HL-60/S4 treated with retinoic acid at 250 ng/mL for 4 days and 3 days (cell line): ENCODE results near the gene EPHA2.
"Not testable (repeated sequence)": the region's sequence is repeated elsewhere in the genome, so short reads cannot be mapped to it uniquely, and the experiment has no call there.

Source experiments
- in situ Hi-C: fragments of 300-500 bp; cut with MboI; formaldehyde crosslinking; loops from 2 replicates; pipeline ENCODE4 v1.7.0; 2022; ENCODE audit warnings: low sequenced_read_pairs

Gene EPHA2

DNA sequence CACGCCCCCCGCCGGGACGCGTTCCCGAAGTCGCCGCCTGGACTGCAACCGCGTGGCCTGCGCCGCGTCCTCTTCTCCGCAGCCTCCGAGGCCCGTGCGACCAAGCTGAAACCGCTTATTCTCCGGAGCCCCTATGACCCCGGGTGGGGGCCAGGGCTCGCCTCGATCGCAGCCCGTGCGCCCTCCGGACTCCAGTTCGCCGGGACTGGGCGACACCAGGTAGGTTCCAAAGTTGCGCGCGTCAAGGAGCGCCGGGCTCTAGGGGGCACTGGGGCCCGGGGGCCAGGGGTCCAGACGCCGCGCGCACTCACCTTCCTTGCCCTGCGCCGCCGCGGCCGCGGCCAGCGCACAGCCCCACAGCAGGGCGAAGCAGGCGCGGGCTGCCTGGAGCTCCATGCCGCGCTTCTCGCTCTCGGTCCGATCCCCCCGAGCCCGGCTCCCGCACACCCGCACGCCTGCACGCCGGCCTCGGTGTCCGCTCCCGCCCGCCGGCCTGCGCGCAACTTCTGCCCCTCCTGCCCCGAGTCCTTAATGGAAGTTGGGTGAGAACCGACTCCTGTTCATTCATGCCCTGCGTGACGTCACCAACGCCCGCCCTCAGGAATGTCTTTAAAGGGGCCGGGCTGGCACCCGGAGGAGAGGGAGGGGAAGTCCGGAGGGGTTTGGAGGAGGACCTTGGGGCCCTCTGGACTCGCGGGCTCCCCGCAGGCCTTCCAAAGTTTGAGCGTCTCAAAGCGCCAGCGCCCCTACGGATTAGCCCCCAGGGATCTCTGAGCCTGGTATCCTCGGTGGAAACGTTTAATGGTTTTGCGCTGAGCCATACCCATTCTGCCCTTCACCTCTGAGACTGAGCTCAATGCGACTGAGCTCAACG, at the start of gene EPHA2:
Gene EPHA2 (minus strand): TSS at position 533 of the 874 bp plus-strand sequence. CDS start 137 bp downstream, at position 396.
- in situ Hi-C loops: no loop called here

DNA sequence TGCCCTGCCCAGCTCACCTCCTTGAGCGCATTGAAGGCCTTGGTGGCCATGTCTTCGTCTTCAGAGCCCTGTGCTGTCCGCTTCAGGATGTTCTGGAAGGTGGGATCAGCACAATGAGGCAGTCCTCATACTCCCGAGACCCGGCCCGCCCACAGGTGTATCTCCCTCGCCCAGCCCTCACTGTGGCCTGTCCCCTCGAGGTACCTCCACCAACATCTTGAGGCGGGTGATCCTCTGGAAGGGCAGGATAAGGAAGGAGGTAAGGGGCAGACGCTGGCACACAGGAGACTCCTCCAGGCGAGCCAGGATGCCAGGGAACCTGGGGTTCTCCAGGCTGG, 49.4 kb upstream of the EPHA2 start:
- in situ Hi-C loops: no loop called here

DNA sequence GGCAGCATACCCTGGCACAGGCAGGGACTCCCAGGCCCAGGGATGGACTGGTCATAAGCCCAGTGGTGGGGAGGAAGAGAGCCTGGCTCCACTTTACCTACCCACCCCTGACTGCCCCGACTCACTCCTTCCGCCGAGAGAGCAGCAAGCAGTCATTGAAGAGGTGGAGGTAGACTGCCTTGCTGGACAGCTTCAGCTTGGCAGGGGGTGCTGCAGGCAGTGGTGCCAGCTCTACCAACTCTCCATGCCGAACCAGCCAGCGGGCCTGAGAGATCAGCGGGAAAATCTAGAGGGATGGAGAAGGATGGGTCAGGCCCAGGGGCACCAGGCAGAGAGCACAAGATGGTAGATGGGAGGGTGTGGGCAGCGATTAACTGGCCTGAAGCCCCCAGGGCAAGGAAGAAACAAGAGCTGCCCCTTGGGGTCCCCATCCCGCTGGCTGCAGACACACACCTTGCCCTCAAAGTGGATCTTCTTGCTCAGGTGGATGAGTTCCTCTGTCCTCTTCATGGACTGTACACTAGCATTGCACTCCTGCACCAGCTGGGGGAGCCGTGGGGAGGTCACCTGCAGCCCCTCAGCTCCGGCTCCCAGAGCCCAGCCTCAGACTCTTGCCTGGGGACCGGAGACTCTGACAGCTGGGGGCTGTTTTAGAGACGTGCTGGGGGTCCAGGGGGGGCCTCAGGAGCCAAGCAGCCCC, 48.9 kb upstream of the EPHA2 start:
- in situ Hi-C loops: no loop called here

DNA sequence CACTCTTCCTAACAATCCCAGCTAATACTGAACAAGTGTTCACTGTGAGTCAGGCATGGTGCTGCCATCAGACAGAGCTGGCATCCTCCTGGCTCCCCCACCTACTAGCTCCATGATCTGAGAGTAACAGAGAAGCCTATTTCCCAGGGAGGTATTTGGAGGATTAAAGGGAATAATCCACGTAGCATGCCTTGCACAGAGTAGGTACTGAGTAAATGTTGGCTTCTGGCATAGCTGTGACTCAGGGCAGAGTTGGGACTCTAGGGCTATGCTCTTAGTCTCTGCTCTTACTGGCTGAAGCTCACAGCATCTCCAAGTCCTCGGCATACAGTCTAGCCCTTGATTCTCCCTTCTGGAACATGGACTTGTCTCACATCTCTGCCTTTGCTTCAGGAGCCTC, 48.3 kb upstream of the EPHA2 start:
- in situ Hi-C loops: no loop called here

DNA sequence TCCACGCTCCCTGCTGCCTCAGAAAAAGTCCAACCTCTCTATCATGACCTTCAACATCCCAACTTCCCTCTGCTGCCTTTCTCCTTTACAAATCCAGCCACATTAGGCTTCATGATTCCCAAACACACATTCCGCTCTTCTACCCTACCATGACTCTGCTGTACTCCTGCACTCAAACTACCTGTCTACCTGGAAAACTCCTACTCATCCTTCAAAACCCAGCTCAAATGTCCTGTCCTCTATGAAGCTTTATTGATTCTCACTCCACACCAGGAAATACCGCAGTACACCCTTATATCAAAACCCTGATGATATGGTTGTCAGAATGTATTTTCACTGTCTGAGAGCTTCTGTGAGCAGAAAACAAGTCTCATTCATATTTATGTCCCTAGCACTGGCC, 47.7 kb upstream of the EPHA2 start:
- in situ Hi-C loops: no loop called here

DNA sequence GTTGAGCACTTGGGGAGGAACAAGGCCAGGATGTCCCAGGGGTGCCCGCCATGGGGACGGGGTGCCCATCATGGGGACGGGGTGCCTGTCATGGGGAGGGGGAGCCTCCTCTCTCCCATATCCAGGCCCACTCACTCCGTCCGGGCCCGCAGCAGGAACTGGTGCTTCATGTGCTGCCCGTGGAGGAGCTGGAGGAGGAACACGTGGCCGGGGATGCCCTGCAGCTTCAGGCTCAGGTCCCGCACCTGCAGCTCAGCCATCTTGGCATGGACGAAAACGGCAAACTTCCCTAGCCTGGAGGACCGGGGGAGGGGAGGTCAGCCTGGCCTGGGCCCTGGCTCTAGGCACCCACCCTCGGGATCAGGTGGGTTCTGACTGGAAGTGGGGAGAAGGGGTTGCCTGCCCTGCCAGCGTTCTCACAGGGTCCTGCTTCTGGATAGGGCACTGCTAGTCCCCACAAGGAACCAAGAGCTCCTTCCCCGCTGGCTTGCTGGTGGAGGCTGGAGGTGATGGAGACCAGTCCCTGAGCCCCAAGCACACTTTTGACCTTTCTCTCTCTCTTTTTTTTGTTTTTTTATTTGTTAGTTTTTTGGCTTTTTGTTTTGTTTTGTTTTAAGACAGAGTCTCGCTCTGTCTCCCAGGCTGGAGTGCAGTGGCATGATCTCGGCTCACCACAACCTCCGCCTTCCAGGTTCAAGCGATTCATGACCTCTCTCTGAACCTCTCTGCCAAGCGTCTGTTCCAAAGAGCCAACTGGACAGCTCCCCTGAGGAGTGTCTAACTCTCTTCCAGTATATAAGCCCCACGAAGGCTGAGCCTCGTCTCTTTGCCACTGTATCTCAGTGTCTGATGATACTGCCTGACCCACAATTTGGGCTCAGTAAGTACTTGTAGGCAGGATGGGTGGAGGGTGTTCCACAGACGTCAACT, 46.7 kb upstream of the EPHA2 start:
- in situ Hi-C loops: no loop called here

DNA sequence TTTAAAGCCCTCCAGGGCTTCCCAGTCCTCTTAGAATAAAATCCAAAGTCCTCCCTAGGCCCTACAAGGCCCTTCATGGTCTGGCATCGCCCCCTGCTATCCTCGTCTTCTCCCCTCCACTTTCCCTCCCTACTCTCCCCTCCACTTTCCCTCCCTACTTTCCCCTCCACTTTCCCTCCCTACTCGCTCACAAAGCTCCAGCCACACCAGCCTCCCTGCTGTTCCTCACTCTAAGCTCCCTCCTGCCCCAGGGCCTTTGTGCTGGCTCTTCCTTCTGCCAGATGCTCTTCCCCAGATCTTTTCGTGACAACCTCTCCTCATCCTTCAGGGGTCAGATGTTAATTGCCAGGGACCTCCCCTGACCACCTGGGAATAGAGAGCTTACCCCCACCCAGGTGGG, 43.8 kb upstream of the EPHA2 start:
- in situ Hi-C loops: no loop called here

DNA sequence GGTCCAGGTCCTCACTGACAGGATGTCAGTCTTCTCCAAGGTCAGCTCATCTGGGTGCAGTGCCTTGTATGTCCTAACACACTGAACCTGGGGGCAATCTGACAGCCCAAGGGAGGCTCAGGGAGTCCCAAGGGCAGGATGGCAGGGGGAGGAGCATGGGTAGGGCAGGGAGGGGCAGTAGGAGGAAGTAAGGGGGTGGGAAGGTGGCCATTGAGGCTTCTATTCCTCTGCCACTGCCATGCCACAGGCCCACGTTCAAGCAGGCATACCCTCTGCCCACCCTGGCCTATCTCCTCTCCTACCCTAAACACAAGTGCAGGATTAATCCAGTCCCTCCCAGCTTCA, 43.3 kb upstream of the EPHA2 start:
- in situ Hi-C loops: no loop called here

DNA sequence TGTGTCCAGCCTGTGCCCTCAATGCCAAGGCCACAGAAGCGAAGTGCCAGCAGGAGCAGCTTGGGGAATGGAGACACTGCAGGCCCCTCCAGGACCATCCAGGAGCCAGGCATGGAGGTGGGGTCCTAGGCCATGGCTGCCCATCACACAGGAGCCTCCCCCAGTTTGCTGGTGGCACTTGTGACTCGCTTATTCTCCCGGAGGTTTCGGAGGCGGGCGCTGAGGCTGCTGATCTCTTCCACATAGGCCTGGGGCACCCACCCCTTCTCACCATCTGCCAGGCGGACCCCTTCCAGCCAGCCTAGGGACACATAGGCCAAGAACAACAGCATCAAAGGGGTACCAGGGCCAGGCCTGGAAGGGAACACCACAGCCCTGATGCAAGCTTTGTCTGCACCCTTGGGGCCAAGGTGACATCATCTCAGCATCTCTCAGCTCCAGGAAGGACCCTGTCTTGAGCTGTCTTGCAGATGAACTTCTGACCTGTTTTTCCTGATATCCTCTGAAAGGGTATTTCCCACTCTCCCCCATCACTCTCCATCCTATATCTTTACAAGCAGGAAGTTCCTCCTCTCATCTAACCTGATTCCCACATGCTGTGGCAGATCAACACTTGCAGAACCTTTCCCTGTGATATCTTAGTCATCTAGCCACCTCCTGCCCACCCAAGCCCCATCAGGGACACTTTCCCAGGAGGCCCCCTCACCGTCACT, 42.7 kb upstream of the EPHA2 start:
- in situ Hi-C loops: no loop called here

DNA sequence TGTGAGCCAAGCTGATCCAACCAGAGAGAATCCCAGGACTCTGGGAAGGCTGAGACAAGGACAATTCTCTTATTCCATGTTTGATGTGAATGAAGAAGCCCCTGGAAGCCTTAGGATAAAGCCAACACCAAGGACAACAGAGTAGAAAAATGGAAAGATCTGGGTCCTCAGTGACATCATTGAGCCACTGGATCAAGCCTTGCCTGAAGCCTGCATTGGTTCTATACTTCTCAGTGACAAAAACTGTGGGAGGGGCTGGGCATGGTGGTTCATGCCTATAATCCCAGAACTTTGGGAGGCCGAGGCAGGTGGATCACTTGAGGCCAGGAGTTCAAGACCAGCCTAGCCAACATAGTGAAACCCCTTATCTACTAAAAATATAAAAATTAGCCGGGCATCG, 41.0 kb upstream of the EPHA2 start:
- in situ Hi-C loops: no loop called here

DNA sequence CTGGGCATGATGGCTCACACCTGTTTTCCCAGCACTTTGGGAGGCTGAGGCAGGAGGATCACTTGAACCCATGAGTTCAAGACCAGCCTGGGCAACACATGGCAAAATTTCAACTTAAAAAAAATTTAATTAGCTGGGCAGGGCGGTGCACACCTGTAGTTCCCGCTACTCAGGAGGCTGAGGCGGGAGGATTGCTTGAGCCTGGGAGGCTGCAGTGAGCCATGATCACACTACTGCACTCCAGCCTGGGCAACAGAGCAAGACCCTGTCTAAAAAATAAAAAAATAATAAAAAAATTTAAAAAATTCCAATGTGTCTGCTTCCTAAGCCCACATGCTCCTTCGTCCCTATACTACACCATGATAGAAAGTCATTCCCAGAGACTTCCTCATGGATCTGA, 40.3 kb upstream of the EPHA2 start:
- in situ Hi-C loops: not testable (repeated sequence)

DNA sequence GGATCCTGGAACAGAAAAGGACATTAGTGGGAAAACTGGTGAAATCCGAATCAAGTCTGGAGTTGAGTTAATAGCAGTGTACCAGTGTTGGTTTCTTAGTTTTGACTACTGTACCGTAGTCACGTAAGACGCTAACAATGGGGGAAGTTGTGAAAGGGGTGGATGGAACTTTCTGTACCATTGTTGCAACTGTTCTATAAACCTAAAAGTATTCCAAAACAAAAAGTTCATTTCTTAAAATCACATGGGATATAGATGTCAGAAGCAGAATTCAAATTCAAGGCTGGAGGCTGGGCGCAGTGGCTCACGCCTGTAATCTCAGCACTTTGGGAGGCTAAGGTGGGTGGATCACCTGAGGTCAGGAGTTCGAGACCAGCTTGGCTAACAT, 39.6 kb upstream of the EPHA2 start:
- in situ Hi-C loops: no loop called here

DNA sequence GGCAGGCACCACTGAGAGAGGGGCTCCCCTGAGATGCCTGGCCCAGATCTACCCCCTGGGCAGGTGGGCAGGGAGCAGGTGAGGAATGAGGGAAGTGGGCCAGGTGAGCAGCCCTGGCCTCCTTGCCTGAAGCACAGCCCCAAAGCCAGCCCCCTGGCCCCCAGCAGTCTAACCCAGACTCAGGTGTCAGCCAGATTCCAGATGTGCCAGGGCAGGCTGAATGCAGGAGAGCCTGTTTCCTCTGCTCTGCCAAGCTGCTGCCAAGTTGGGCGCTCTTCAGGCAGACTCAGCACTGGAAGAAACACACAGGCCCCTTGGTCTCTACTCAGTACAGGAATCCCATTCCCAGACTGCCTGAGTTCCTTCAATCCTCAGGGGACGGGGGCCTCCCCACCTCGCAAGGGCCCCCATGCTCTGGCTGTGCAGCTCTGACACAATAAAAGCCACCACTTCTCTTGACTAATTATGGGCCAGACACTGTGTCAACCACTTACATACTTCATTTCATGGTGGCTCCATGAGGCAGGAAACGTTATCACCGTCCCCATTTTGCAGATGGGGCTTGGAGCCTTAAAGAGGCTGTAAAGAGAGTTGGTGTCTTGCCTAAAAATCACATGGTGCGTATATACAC, 36.2 kb upstream of the EPHA2 start:
- in situ Hi-C loops: no loop called here

DNA sequence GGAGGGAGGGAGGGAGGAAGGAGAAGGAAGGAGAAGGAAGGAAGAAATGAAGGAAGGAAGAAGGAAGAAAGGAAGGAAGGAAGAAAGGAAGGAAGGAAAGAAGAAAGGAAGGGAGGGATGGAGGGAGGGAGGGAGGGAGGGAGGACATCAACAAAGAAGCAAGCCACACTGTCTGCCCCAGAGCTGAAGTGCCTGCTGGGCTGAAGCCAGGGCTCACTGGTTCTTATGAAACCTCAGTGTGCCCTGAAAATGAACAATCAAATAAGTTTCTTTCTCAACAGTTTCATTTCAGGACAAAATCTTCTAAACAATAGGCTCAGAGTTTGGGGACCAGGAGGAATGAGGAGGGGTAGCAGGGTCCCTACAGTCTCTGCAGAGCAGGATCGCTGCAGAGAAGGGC, 35.4 kb upstream of the EPHA2 start:
- in situ Hi-C loops: no loop called here

DNA sequence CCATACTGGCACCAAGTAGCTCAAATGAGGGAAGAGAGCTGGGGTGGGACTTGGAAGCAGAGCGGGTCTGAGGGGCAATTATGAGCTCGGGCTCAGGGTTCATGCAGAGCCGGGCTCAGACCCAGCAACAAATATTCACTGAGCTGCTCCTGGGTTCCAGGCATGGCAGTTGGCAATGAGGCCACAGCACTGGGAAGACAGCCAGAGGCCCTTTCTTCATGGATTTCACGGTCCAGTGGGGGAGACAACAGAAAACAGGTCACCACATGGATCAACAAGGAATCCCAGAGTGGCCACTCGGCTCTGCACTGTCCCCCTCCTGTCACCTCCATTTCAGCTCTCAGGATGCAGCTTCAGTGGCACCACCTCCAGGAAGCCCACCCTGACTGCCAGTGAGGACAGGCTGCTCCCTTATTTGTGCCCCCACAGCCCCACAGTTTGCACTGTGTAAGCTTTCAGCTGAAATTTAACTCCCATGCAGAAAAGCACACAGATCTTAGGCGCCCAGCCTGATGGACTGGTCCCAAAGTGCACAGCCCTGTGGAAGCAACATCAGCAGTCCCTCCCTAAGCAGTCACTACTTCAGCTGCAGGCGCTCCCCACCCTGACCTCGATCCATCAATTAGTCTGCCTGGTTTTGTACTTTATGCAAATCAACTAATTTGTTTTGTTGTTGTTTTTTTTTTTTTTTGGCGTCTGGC, 34.2 kb upstream of the EPHA2 start:
- in situ Hi-C loops: loop anchor here (5.0 kb wide), 1 partner anchor 108 kb away; no protein-coding TSS in a partner anchor

DNA sequence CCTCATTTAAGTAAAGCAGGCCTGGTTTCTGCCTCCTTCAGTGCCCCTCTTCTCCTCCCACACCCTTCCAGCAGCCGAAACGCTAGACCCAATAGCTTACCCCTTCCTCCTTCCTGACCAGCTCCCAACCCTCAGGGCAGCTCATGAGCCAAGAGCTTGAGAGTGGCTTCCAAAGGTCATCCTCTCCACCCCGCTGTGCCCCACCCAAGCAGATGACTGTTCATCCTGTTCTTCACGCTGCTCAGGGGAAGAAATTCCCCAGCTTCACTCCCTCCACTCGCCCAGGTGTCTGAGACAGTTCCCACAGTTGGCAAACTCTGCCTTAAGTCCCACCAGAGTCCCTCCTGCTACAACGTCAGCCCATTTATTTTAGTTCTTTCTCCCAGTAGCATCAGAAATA, 33.1 kb upstream of the EPHA2 start:
- in situ Hi-C loops: loop anchor here (5.0 kb wide), 1 partner anchor 107 kb away; no protein-coding TSS in a partner anchor

DNA sequence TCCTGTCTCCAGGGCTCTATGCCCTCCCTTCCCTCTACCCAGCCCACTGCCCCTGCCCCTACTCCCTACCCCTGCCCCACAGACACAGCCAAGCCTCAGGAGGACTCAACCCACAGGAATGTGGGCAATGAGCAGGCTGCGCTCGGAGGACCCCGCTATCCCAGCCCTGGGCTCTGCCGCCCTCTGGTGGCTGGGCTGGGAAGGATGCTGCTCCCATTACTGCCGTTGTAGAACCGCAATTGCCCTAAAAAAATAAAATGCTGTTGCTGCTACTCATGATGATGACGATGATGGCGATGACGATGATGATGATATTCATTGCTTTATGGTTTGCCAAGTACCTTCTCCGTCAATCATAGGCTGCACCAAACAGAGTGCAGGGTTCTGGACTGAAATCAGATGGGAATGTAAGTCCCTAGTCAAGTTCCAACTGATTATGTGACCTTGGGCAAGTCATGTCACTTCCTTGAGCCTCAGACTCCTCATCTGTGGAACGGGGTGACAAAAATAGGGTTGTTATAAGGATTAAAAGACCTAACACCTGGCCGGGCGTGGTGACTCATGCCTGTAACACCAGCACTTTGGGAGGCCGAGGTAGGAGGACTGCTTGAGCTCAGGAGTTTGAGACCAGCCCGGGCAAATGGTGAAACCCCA, 32.0 kb upstream of the EPHA2 start:
- in situ Hi-C loops: loop anchor here (5.0 kb wide), 1 partner anchor 106 kb away; no protein-coding TSS in a partner anchor

DNA sequence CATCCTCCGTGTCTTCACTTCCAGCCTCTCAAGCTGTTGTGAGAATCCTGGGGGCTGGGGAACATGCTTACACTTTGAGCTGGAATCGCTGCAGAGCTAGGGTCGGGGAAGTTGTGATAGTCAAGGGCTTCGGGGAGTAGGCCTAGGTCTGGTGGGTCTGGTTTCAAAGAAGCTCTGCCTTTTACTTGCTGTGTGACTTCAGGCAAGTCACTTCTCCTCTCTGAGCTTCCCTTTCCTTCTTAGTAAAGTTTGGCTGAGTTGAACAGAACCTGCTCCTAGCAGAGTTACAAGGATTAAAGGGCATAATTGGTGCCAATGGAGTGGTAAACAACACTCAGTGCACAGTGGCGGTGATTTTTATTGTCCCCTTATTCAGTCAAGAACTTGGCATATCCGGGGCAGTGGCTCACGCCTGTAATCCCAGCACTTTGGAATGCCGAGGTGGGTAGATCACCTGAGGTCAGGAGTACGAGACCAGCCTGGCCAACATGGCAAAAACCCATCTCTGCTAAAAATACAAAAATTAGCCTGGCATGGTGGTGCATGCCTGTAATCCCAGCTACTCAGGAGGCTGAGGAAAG, 30.9 kb upstream of the EPHA2 start:
- in situ Hi-C loops: loop anchor here (5.0 kb wide), 1 partner anchor 104 kb away; no protein-coding TSS in a partner anchor
